Measurements from ENCODE around the gene RBM17. TPM values are rescaled to one million over a fixed set of nuclear protein-coding genes. Genes with fewer than 3 reads are reported as not detected.

The RBM17 gene
- total and polyA plus RNA-seq, 2 of the 4 experiments (the other 2 are of a cell fraction) = 24.6 to 56.7 TPM

- no peak overlapping the region for H2BK5ac ChIP-seq (ENCODE audit: low read depth, low read length, poor library complexity, severe bottlenecking)
- H3K36me3 ChIP-seq (ENCODE audit: control insufficient read depth, insufficient read depth, low read length) = peaks cover 19% of the 10 kb centered on the region
- no peak for ATAC-seq (ENCODE audit: low read depth)
- H2AK9ac ChIP-seq (replicated peaks; ENCODE audit: low read depth, low read length, poor library complexity) = no peak overlapping the region
- ChIA-PET POLR2A (ENCODE audit: unreplicated experiment) (no interaction called here), CTCF (interaction anchor here (0.6 kb wide), 1 partner anchor 19 kb away, joined by 3 read pairs; no protein-coding TSS in a partner anchor)
- H2AFZ ChIP-seq (replicated peaks; ENCODE audit: low read length, poor library complexity) = no peak overlapping the region
- no peak overlapping the region for H3K4me2 ChIP-seq (ENCODE audit: low read depth, low read length)
- no peak overlapping the region for H3K18ac ChIP-seq (ENCODE audit: low read depth, low read length)
- in situ Hi-C loops (cut with MboI; ENCODE audit: low sequenced_read_pairs) = no loop called here
- H2BK15ac ChIP-seq (ENCODE audit: low read depth, low read length) = no peak overlapping the region
- H4K20me1 ChIP-seq (ENCODE audit: insufficient read depth, low read length) = peaks cover 34% of the 10 kb centered on the region
- intact Hi-C loops (cut with micrococcal nuclease) = no loop called here
- H4K91ac ChIP-seq (ENCODE audit: insufficient read depth, low read depth, low read length) = no peak overlapping the region
- H2AK5ac ChIP-seq (ENCODE audit: low read depth, low read length) = no peak overlapping the region
- no CpG with 5 or more reads among the region's 1 CpG for WGBS, 2 experiments (ENCODE audit: extremely low coverage in 2 of 2, insufficient read length in 1 of 2)
- peaks cover 7% of the 10 kb centered on the region for H3K9me1 ChIP-seq (ENCODE audit: insufficient read depth, low read length)
- dilution Hi-C loops (cut with HindIII; ENCODE audit: low sequenced_read_pairs, unreplicated experiment) = no loop called here
- no peak overlapping the region for H3K4ac ChIP-seq (ENCODE audit: low read depth, low read length)
- H3K27me3 ChIP-seq (ENCODE audit: control insufficient read depth, insufficient read depth, low read length) = no peaks in the 10 kb centered on the region
- no peak overlapping the region for H3K27ac ChIP-seq (ENCODE audit: insufficient read depth, low read length)
- no peak overlapping the region for H3K14ac ChIP-seq (replicated peaks; ENCODE audit: low read depth, low read length)
- H2BK20ac ChIP-seq (ENCODE audit: low read depth, low read length) = no peak overlapping the region
- no peak overlapping the region for H4K8ac ChIP-seq (ENCODE audit: low read depth in 2 of 2, low read length in 2 of 2)
- no peaks in the 10 kb centered on the region for H3K4me1 ChIP-seq (ENCODE audit: control insufficient read depth, insufficient read depth, low read length)
- H3K9ac ChIP-seq (ENCODE audit: low read depth, low read length) = no peak overlapping the region
- H3K9me3 ChIP-seq (ENCODE audit: control insufficient read depth, insufficient read depth, low read length) = no peaks in the 10 kb centered on the region
- H3K56ac ChIP-seq (ENCODE audit: extremely low read depth, insufficient read depth, low read length) = no peak overlapping the region
- no TSS peak for BruUV-seq (replicated peaks)
- H3K79me1 ChIP-seq (ENCODE audit: low read depth in 1 of 2, low read length in 2 of 2) = peaks cover 34 to 48% of the 10 kb centered on the region in 2 experiments
- no peak overlapping the region for H3K23ac ChIP-seq (ENCODE audit: low read depth, low read length)
- H3K4me3 ChIP-seq (ENCODE audit: insufficient read depth, low read depth, low read length) = no peak overlapping the region
- H4K5ac ChIP-seq (ENCODE audit: low read depth, low read length) = no peak overlapping the region
- no peak overlapping the region for H2BK120ac ChIP-seq (ENCODE audit: low read depth, low read length)
- TF ChIP-seq MAZ (IDR thresholded peaks at IDR 0.05; ENCODE audit: borderline replicate concordance, low read depth, low read length) (no peak), RFX5 (IDR thresholded peaks at IDR 0.05; ENCODE audit: low read depth, low read length) (no peak), RAD21 (IDR thresholded peaks at IDR 0.05; ENCODE audit: low read length) (no peak)
- no peak for DNase-seq
These were observed 11.5 kb downstream of the RBM17 start for GRCh38 chr10:6100370-6100769.

Measured in IMR-90 (cell line).